IMR-90 (cell line): ENCODE data around the gene R3HDM2. TPM values are rescaled to one million over a fixed set of nuclear protein-coding genes. Genes with fewer than 3 reads are reported as not detected.

Source experiments
- ATAC-seq: fragments of 200-7000 bp; cut with Tn5 transposase; 2 replicates; pipeline ENCODE4 v1.9.1; 2020; ENCODE audit warnings: low read depth, mild to moderate bottlenecking, moderate library complexity
- BruUV-seq: library from RNA; stranded (reverse); fragments of 400-500 nt; replicated peaks from 2 replicates; lab custom pipeline; 2021; lab: Mats Ljungman, UMichigan
- CTCF ChIA-PET: fragments of 300-600 bp; formaldehyde crosslinking; extraction: SDS; loops from one replicate; lab custom pipeline; 2021; ENCODE audit warnings: antibody characterized with exemption; lab: Yijun Ruan, JAX
- POLR2A ChIA-PET: fragments of 300-600 bp; sonication (Branson Sonifier 250); formaldehyde crosslinking; loops from one replicate; lab custom pipeline; 2022; ENCODE audit warnings: antibody characterized with exemption; ENCODE audit not compliant: unreplicated experiment; lab: Charles Lee
- DNase-seq: peaks from one replicate; pipeline ENCODE4 v3.0.0; 2013
- H2AFZ ChIP-seq: replicated peaks from 2 replicates; pipeline ENCODE3; 2013; ENCODE audit warnings: low read length, mild to moderate bottlenecking; ENCODE audit not compliant: poor library complexity
- H2AK5ac ChIP-seq: 2 replicates; pipeline ENCODE4 v1.6.1; 2013; ENCODE audit warnings: low read depth, low read length, inconsistent platforms
- H2AK9ac ChIP-seq: replicated peaks from 2 replicates; pipeline ENCODE3; 2013; ENCODE audit warnings: mild to moderate bottlenecking, low read depth, low read length, moderate library complexity; ENCODE audit not compliant: poor library complexity
- H2BK120ac ChIP-seq: 2 replicates; pipeline ENCODE4 v1.6.1; 2013; ENCODE audit warnings: low read depth, low read length, inconsistent platforms
- H2BK15ac ChIP-seq: 3 replicates; pipeline ENCODE4 v1.6.1; 2013; ENCODE audit warnings: low read depth, low read length, inconsistent platforms
- H2BK20ac ChIP-seq: 2 replicates; pipeline ENCODE4 v1.6.1; 2013; ENCODE audit warnings: low read depth, mild to moderate bottlenecking, inconsistent platforms, low read length, moderate library complexity
- H2BK5ac ChIP-seq: 2 replicates; pipeline ENCODE4 v1.6.1; 2013; ENCODE audit warnings: mild to moderate bottlenecking, low read depth, low read length, inconsistent platforms; ENCODE audit not compliant: poor library complexity, severe bottlenecking
- H3K14ac ChIP-seq: replicated peaks from 2 replicates; pipeline ENCODE4 v1.6.1; 2013; ENCODE audit warnings: low read depth, low read length, inconsistent platforms
- H3K18ac ChIP-seq: 2 replicates; pipeline ENCODE4 v1.6.1; 2013; ENCODE audit warnings: low read depth, low read length, control low read depth
- H3K23ac ChIP-seq: 2 replicates; pipeline ENCODE4 v1.6.1; 2013; ENCODE audit warnings: low read depth, low read length, inconsistent platforms
- H3K27ac ChIP-seq: 2 replicates; pipeline ENCODE4 v1.5.1; 2013; ENCODE audit warnings: mild to moderate bottlenecking, control low read depth, low read length; ENCODE audit not compliant: insufficient read depth
- H3K27me3 ChIP-seq: 2 replicates; pipeline ENCODE4 v1.6.1; 2013; ENCODE audit warnings: low read length; ENCODE audit not compliant: control insufficient read depth, insufficient read depth
- H3K36me3 ChIP-seq: 2 replicates; pipeline ENCODE4 v1.6.1; 2013; ENCODE audit warnings: low read length, mixed read lengths; ENCODE audit not compliant: control insufficient read depth, insufficient read depth
- H3K4ac ChIP-seq: 2 replicates; pipeline ENCODE4 v1.6.1; 2013; ENCODE audit warnings: low read depth, low read length, inconsistent platforms
- H3K4me1 ChIP-seq: 2 replicates; pipeline ENCODE4 v1.6.1; 2013; ENCODE audit warnings: low read length, mixed read lengths; ENCODE audit not compliant: control insufficient read depth, insufficient read depth
- H3K4me2 ChIP-seq: 2 replicates; pipeline ENCODE4 v1.6.1; 2013; ENCODE audit warnings: low read depth, mild to moderate bottlenecking, control low read depth, low read length, moderate library complexity
- H3K4me3 ChIP-seq: 2 replicates; pipeline ENCODE4 v1.5.1; 2013; ENCODE audit warnings: low read depth, mild to moderate bottlenecking, control low read depth, low read length, moderate library complexity; ENCODE audit not compliant: insufficient read depth
- H3K56ac ChIP-seq: 2 replicates; pipeline ENCODE4 v1.6.1; 2013; ENCODE audit warnings: low read length, inconsistent platforms; ENCODE audit not compliant: insufficient read depth; ENCODE audit errors: extremely low read depth
- H3K79me1 ChIP-seq, 2 experiments: 2 replicates each; pipeline ENCODE4 v1.6.1; 2013; ENCODE audit warnings: low read length in 2 of 2, inconsistent platforms in 1 of 2, low read depth in 1 of 2
- H3K9ac ChIP-seq: 2 replicates; pipeline ENCODE4 v1.6.1; 2013; ENCODE audit warnings: low read depth, low read length, control low read depth
- H3K9me1 ChIP-seq: 2 replicates; pipeline ENCODE4 v1.6.1; 2013; ENCODE audit warnings: low read length, inconsistent platforms; ENCODE audit not compliant: insufficient read depth
- H3K9me3 ChIP-seq: 2 replicates; pipeline ENCODE4 v1.6.1; 2013; ENCODE audit warnings: low read length; ENCODE audit not compliant: control insufficient read depth, insufficient read depth
- H4K20me1 ChIP-seq: 2 replicates; pipeline ENCODE4 v1.6.1; 2013; ENCODE audit warnings: low read length, inconsistent platforms; ENCODE audit not compliant: insufficient read depth
- H4K5ac ChIP-seq: 2 replicates; pipeline ENCODE4 v1.6.1; 2013; ENCODE audit warnings: mild to moderate bottlenecking, low read depth, low read length, control low read depth
- H4K8ac ChIP-seq, 2 experiments: 2 replicates each; pipeline ENCODE4 v1.6.1; 2013; ENCODE audit warnings: low read depth in 2 of 2, low read length in 2 of 2, control low read depth in 1 of 2, inconsistent platforms in 1 of 2
- H4K91ac ChIP-seq: 2 replicates; pipeline ENCODE4 v1.6.1; 2013; ENCODE audit warnings: low read depth, low read length, inconsistent platforms; ENCODE audit not compliant: insufficient read depth
- MAZ ChIP-seq: IDR thresholded peaks from 2 replicates; pipeline ENCODE4 v1.6.1; 2012; ENCODE audit warnings: low read depth, mild to moderate bottlenecking, low read length, improper control_type of control experiment, moderate library complexity, borderline replicate concordance
- WGBS, 2 experiments: methylation state at CpG; one replicate each; pipeline versions ENCODE4 v1.1.5 to v1.1.7; 2013; ENCODE audit warnings: missing lambda C conversion rate in 2 of 2; ENCODE audit not compliant: insufficient read length in 1 of 2; ENCODE audit errors: extremely low coverage in 2 of 2; 5-methylcytosine and 5-hydroxymethylcytosine counted together
- dilution Hi-C: fragments of 300-500 bp; cut with HindIII; formaldehyde crosslinking; loops from one replicate; pipeline ENCODE4 v1.14.3; 2018; ENCODE audit warnings: low sequenced_read_pairs; ENCODE audit not compliant: unreplicated experiment
- in situ Hi-C: fragments of 300-500 bp; cut with MboI; formaldehyde crosslinking; loops from 3 replicates; pipeline ENCODE4 v1.14.3; 2019; ENCODE audit warnings: low sequenced_read_pairs, inconsistent platforms, mixed read lengths
- intact Hi-C: fragments of 100-400 bp; cut with micrococcal nuclease; formaldehyde crosslinking; loops from 2 replicates; pipeline ENCODE4 v1.10.0; 2022
- polyA plus RNA-seq, 3 experiments: library from polyadenylated mRNA; depleted of rRNA; stranded (reverse); fragments of >200 nt; gene quantifications; 2 replicates each; pipeline ENCODE4 v1.2.3, GENCODE V29; 2012; ENCODE audit warnings: low replicate concordance in 1 of 3
- total RNA-seq: library from RNA; depleted of rRNA; stranded (reverse); fragments of >200 nt; gene quantifications from 2 replicates; pipeline ENCODE4 v1.2.3, GENCODE V29; 2012

Gene R3HDM2
- total and polyA plus RNA-seq, 2 of the 4 experiments (the other 2 are of a cell fraction): 7.5 to 28.4 TPM

DNA sequence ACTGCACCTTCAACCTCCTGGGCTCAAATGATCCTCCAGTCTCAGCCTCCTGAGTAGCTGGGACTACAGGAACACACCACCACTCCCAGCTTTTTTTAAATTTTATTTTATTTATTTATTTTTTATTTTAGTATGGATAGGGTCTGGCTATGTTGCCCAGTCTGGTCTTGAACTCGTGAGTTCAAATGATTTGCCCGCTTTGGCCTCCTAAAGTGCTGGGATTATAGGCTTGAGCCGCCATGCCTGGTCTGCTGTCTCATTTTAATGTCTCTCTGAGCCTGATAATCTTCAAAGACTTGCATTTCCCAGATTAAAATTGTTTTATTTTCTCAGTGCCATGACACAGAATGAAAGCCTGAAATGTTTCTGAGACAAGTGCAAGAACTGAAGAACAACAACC is 2.5 kb upstream of the R3HDM2 start:
- no peak overlapping the region for H2AK9ac ChIP-seq
- no peaks in the 10 kb centered on the region for H3K36me3 ChIP-seq
- no TSS peak for BruUV-seq
- dilution Hi-C loops (no loop called here), intact Hi-C loops (loop anchor here (5.0 kb wide), 1 partner anchor 126 kb away; no protein-coding TSS in a partner anchor), in situ Hi-C loops (no loop called here)
- H3K4me2 ChIP-seq: no peak overlapping the region
- ATAC-seq (no peak), DNase-seq (no peak)
- H4K8ac ChIP-seq: no peak overlapping the region
- H3K14ac ChIP-seq: no peak overlapping the region
- no peak overlapping the region for H2AK5ac ChIP-seq
- no peak overlapping the region for H3K56ac ChIP-seq
- CTCF ChIA-PET: interaction anchor here (0.7 kb wide), 1 partner anchor 63 kb away, joined by 3 read pairs; no protein-coding TSS in a partner anchor
- TF ChIP-seq MAZ: no peak
- no peak overlapping the region for H2BK120ac ChIP-seq
- H3K4ac ChIP-seq: no peak overlapping the region
- H3K27ac ChIP-seq: no peak overlapping the region
- no peak overlapping the region for H3K18ac ChIP-seq
- H2BK20ac ChIP-seq: no peak overlapping the region
- no CpG with 5 or more reads among the region's 3 CpGs for WGBS, 2 experiments
- H3K4me3 ChIP-seq: no peak overlapping the region
- H3K4me1 ChIP-seq: peaks cover 3% of the 10 kb centered on the region
- H3K9me3 ChIP-seq: no peaks in the 10 kb centered on the region
- POLR2A ChIA-PET: no interaction called here
- H2BK5ac ChIP-seq: no peak overlapping the region
- no peaks in the 10 kb centered on the region for H3K27me3 ChIP-seq
- H2AFZ ChIP-seq: no peak overlapping the region
- H3K9me1 ChIP-seq: 0 out of 2 replicates have a peak, but pooled peaks cover 3% of the 10 kb centered on the region
- no peak overlapping the region for H4K5ac ChIP-seq
- peaks cover 13 to 21% of the 10 kb centered on the region in 2 experiments for H3K79me1 ChIP-seq
- H3K23ac ChIP-seq: no peak overlapping the region
- no peak overlapping the region for H3K9ac ChIP-seq
- no peak overlapping the region for H2BK15ac ChIP-seq
- no peak overlapping the region for H4K91ac ChIP-seq
- H4K20me1 ChIP-seq: no peaks in the 10 kb centered on the region
